AG08396 (cell line): Measurements from ENCODE around the gene CCL13.

Experiments
- DNase-seq: peaks from one replicate; pipeline ENCODE4 v3.0.0; 2012; ENCODE audit warnings: low spot score, mixed read lengths

Gene CCL13

DNA sequence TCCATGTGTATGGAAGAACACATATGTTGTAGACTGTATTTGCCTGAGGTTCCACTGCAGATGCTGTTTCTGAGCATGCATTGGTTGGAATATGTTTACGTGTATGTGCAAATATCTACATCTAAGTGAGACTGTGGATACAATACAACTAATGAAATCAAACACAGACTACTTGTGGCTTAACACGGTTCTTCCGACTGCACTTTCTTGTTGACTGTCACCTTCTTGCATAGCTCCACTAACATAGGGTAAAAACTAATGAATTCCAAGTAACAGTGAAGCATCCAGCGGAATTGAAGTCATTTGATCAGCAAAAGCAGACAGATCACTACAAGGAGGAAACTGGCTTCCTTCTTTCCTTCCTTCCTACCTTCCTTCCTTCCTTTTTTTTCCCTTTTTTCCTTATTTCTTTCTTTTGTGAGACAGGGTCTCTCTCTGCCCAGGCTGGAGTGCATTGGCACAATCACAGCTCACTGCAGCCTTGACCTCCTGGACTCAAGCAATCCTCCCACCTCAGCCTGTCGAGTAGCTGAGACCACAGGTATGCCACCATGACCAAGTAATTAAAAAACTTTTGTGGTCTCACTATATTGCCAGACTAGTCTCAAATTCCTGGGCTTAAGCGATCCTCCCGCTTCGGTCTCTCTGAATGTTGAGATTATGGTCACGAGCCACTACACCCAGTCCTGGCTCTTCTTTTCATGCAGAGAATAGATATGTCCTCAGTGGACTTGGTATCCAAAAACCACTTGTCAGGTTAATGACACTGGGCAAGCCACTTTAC lies 28.7 kb downstream of the CCL13 start:
- DNase-seq = no peak

DNA sequence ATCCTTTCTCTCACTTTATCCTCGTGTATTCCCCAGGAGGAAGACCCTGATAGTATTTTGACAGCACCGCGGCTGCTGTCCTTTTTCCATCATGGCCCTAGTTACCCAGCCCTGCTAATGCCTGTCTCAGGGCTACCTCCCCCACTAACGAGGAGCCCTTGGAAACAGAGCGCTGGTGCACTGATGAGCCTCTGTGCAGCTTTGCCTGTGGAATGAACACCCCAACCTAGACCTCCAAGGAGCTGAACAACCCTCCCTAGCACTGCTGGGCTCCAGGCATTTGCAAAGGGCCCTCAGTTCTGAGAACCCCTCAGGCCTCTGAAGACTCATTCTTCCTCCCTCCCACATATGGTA lies 30.0 kb downstream of the CCL13 start:
- DNase-seq = no peak

GRCh38 chr17:34386697-34387550 lies 30.6 kb downstream of the CCL13 start:
- peak; percentile 9 for DNase-seq

GRCh38 chr17:34387566-34387965 lies 31.3 kb downstream of the CCL13 start:
- DNase-seq = no peak

DNA sequence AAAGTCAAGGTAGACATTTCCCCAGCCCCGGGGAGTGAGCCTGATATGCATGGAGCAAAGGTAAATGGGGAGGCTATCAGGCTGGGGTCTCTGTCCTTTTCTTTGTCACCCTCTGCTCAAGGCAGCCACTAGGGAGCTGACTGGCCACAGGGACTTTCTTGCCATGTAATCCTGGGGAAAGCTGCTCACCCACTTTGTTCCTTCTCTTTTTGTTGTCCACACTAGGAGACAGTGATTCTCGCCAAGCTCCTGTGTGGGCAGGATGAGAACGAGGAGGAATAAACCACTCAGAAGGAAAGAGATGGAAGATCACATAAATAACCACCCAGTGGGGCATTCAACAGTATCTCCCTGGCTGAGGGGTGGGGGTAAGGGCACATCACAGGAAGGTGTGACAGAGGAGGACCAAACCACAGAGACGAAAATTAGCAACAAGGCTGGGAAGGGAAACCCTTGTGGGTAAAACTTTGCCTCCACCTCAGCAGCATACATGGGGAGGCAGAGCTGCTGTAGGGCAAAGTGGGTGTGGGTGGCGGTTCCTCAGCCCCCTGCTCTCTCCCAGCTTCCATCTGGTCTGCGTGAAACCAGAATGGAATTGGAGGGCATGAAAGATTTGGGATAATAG lies 33.0 kb downstream of the CCL13 start:
- no peak for DNase-seq

DNA sequence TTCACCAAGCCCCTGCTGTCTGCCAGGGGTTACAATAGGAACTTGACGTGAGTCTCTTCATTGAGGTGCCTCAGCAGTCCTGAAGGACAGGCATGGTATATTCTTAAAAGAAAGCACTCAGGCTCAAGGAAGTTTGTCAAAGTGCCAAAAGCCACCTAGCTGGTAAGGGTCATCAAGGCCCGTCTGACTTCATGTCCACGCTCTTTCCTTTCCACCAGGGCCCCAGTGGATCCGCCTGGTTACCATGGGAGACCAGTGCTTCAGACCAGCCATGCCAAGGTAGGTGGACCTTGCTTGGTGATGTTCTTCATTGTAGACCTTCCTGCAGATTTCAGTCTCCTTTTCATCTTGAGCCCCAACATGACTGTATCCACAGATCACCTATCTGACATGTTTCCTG lies 34.4 kb downstream of the CCL13 start:
- no peak for DNase-seq

GRCh38 chr17:34391241-34391640 lies 35.0 kb downstream of the CCL13 start:
- no peak for DNase-seq

DNA sequence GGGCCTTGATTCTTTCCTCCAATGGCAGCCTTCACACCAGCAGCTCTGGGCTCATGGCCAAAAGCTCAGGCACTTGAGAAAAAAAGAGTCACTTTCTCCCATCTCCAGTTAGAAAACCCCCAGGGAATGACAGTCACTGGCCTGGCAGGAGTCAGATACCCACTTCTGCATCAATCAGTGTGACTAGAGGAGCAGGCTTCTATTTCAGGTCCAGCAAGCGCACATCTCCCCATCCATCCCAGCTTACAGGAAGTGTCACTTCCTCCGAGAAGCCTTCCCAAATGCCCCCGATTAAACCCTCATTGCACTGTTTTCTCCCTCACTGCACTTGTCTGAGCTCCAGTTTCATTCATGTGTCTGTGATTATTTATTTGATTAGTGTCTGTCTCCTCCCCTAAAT lies 37.1 kb downstream of the CCL13 start:
- DNase-seq = no peak

DNA sequence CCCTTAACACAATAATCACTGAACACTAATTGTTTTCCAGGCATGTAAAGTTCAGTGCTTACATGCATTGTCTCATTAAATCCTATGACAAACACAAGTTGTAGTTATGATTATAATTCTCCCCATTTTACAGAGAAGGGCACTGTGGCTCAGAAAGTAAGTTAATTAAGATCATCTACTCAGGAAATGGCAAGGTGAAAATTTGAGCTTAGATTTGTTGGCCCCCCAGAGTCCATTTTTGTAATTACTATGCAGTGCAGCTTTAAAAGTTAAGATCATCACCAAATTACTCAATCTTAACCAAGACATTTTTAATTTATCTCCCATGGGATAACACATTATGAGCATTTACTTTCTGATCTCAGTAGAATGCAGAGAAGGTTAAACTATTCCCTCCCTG lies 41.0 kb downstream of the CCL13 start:
- no peak for DNase-seq

DNA sequence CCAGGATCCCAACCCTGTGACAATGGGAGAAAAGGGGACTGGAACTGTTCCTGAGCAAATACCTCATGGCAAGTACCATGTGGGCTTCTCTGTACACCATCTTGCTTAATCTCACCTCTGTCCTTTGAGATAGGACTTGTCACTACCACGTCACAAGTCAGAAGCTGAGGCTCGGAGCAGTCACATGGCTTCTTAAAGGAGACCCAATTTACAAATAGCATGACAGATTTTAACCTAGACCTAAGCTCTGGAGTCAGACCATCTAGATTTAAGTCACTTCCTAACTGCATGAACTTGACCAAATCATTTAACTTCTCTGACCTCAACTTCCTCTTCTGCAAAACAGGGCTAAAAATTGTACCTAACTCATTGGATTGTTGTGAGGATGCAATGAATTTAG lies 42.7 kb downstream of the CCL13 start:
- no peak for DNase-seq

GRCh38 chr17:34399725-34400124 lies 43.4 kb downstream of the CCL13 start:
- DNase-seq = no peak

- DNase-seq = no peak
These were observed 44.1 kb downstream of the CCL13 start for GRCh38 chr17:34400301-34400931.

DNA sequence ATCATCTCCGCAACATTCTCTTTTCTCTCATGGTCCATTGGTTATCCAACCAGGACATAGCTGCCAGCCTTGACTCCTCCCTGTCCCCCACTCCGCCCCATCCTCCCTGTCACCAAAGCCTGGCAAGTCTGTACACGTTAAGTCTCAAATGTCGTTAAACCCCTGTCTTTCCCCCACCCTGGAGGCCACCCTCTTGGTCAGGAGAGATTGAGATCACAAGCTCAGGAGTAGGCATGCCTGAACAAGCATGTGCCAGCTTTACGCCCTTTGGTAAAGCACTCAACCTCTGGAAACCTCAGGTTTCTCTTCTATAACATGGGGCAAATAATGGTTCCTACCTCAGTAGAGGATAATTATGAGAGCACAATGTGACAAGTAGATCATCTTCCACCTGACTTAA lies 44.9 kb downstream of the CCL13 start:
- no peak for DNase-seq

GRCh38 chr17:34403006-34403405 lies 46.7 kb downstream of the CCL13 start:
- DNase-seq = no peak

GRCh38 chr17:34406226-34406625 lies 49.9 kb downstream of the CCL13 start:
- no peak for DNase-seq
